T-cell (primary cell): ENCODE measurements around the gene IL1RAP. TPM values are rescaled to one million over a fixed set of nuclear protein-coding genes. Genes with fewer than 3 reads are reported as not detected.

Experiments used
- ATAC-seq, 4 experiments: fragments of 200-7000 bp in 3 of 4; fragments of 150-1000 bp in 1 of 4; cut with Tn5 transposase; replicated peaks in 1 of 4; 1 replicate in 3 of 4; 2 replicates in 1 of 4; pipeline ENCODE4 v1.10.0; 2021; ENCODE audit warnings: moderate library complexity in 3 of 4, mild to moderate bottlenecking in 2 of 4, moderate number of reproducible peaks in 1 of 4
- CTCF ChIA-PET, 2 donors: fragments of 300-600 bp; sonication (Branson Sonifier 250); formaldehyde crosslinking; loops; one replicate each; lab custom pipeline; 2022; ENCODE audit warnings: antibody characterized with exemption in 2 of 2; lab: Charles Lee
- POLR2A ChIA-PET, 2 donors: fragments of 300-600 bp; sonication (Branson Sonifier 250); formaldehyde crosslinking; loops; one replicate each; lab custom pipeline; 2022; ENCODE audit warnings: antibody characterized with exemption in 2 of 2; lab: Charles Lee
- DNase-seq, 35 experiments: peaks; one replicate each; pipeline versions ENCODE4 v3.0.0 to v3.0.0-alpha.2; 2013 to 2023
- H3K27ac ChIP-seq: one replicate; pipeline ENCODE4 v1.5.1; 2013; ENCODE audit warnings: low read length
- H3K27me3 ChIP-seq, 2 experiments: replicated peaks in 1 of 2; 1 replicate in 1 of 2; 2 replicates in 1 of 2; pipeline versions ENCODE4 v1.6.1 to v1.7.0; 2013; ENCODE audit warnings: low read length in 1 of 2, mixed read lengths in 1 of 2; ENCODE audit not compliant: control insufficient read depth in 2 of 2, insufficient read depth in 2 of 2; ENCODE audit errors: extremely low read depth in 1 of 2
- H3K36me3 ChIP-seq, 2 donors: 1 replicate in 1 of 2; 2 replicates in 1 of 2; pipeline versions ENCODE4 v1.6.1 to v1.7.0; 2013; ENCODE audit warnings: low read length in 1 of 2; ENCODE audit not compliant: control insufficient read depth in 2 of 2, insufficient read depth in 1 of 2; ENCODE audit errors: extremely low read depth in 1 of 2
- H3K4me1 ChIP-seq, 2 experiments: 1 replicate in 1 of 2; 2 replicates in 1 of 2; pipeline versions ENCODE4 v1.6.1 to v1.7.0; 2013; ENCODE audit warnings: low read length in 2 of 2, mixed read lengths in 1 of 2; ENCODE audit not compliant: insufficient read depth in 2 of 2, control insufficient read depth in 1 of 2; ENCODE audit errors: extremely low read depth in 1 of 2
- H3K4me3 ChIP-seq, 2 donors: 1 replicate in 1 of 2; 2 replicates in 1 of 2; pipeline versions ENCODE4 v1.5.1 to v1.7.0; 2013; ENCODE audit warnings: mild to moderate bottlenecking in 2 of 2, low read length in 1 of 2, moderate library complexity in 1 of 2; ENCODE audit not compliant: control insufficient read depth in 1 of 2; ENCODE audit errors: extremely low read depth in 1 of 2
- H3K9me3 ChIP-seq: 2 replicates; pipeline ENCODE4 v1.7.0; 2013
- H3K27ac Mint-ChIP-seq, 2 donors: one replicate each; pipeline ENCODE4 v1.8.0; 2020 to 2021; ENCODE audit warnings: mild to moderate bottlenecking in 2 of 2, mixed read lengths in 2 of 2
- H3K27me3 Mint-ChIP-seq, 2 donors: one replicate each; pipeline ENCODE4 v1.8.0; 2021 to 2022; ENCODE audit warnings: mixed read lengths in 2 of 2
- H3K36me3 Mint-ChIP-seq: one replicate; pipeline ENCODE4 v1.8.0; 2021; ENCODE audit warnings: mixed read lengths
- H3K4me1 Mint-ChIP-seq, 3 donors: one replicate each; pipeline ENCODE4 v1.8.0; 2020 to 2022; ENCODE audit warnings: mixed read lengths in 3 of 3, mild to moderate bottlenecking in 1 of 3
- H3K4me3 Mint-ChIP-seq, 3 donors: one replicate each; pipeline ENCODE4 v1.8.0; 2020 to 2022; ENCODE audit warnings: mild to moderate bottlenecking in 3 of 3, mixed read lengths in 3 of 3, moderate library complexity in 3 of 3
- H3K9me3 Mint-ChIP-seq, 3 donors: one replicate each; pipeline ENCODE4 v1.8.0; 2020 to 2022; ENCODE audit warnings: mixed read lengths in 3 of 3
- WGBS: methylation state at CpG from one replicate; pipeline ENCODE4 v1.1.5; 2013; ENCODE audit warnings: missing lambda C conversion rate; ENCODE audit not compliant: insufficient coverage; 5-methylcytosine and 5-hydroxymethylcytosine counted together
- total RNA-seq, 35 experiments: library from RNA in 6 of 35; stranded (reverse) in 6 of 35; fragments of 120-200 nt in 1 of 35; gene quantifications; one replicate each; pipeline versions ENCODE4 v1.2.1 to v1.2.4 and lab custom pipeline; 2013 to 2026

Gene IL1RAP
- total RNA-seq, 5 donors from 2014 or later (not counting 1 experiment from before 2014, with no cell fraction given): 8.6 to 14.5 (median 9.9) TPM

- Histone ChIP-seq H3K4me3 (no peak overlapping the region), H3K4me1 (no peaks in the 10 kb centered on the region), H3K27ac (no peak overlapping the region), H3K9me3 (no peaks in the 10 kb centered on the region), H3K27me3 (peaks cover 0 to 5% of the 10 kb centered on the region in 2 experiments), H3K36me3 (no peaks in the 10 kb centered on the region)
- H3K27me3 Mint-ChIP-seq: peaks cover 10 to 19% of the 10 kb centered on the region in 2 donors
- POLR2A ChIA-PET: interaction anchor here in 1 of 2 donors (0.6 kb wide), 1 partner anchor 137 kb away, joined by 3 read pairs; no protein-coding TSS in a partner anchor
- no peak for ATAC-seq
- no peak overlapping the region for H3K27ac Mint-ChIP-seq
- CTCF ChIA-PET: interaction anchor here in 1 of 2 donors (0.5 kb wide), 1 partner anchor 544 kb away, joined by 5 read pairs; no protein-coding TSS in a partner anchor
- H3K36me3 Mint-ChIP-seq: no peaks in the 10 kb centered on the region
- no peak for DNase-seq
- no peaks in the 10 kb centered on the region for H3K9me3 Mint-ChIP-seq
- no peaks in the 10 kb centered on the region for H3K4me1 Mint-ChIP-seq
- H3K4me3 Mint-ChIP-seq: no peak overlapping the region
- WGBS: 47% methylated on average over 2 of the region's 4 CpGs
Observed at GRCh38 chr3:190504354-190505125, 9.3 kb upstream of the IL1RAP start.

- Mint-ChIP-seq H3K4me3 (no peak overlapping the region), H3K36me3 (no peaks in the 10 kb centered on the region), H3K27me3 (peaks cover 10 to 19% of the 10 kb centered on the region in 2 donors), H3K9me3 (no peaks in the 10 kb centered on the region), H3K4me1 (no peaks in the 10 kb centered on the region), H3K27ac (no peak overlapping the region)
- no peak for DNase-seq
- Histone ChIP-seq H3K4me1 (no peaks in the 10 kb centered on the region), H3K36me3 (no peaks in the 10 kb centered on the region), H3K4me3 (no peak overlapping the region), H3K9me3 (no peaks in the 10 kb centered on the region), H3K27me3 (peaks cover 0 to 5% of the 10 kb centered on the region in 2 experiments), H3K27ac (no peak overlapping the region)
- ChIA-PET CTCF (no interaction called here), POLR2A (interaction anchor here in 1 of 2 donors (0.6 kb wide), 1 partner anchor 136 kb away, joined by 3 read pairs; no protein-coding TSS in a partner anchor)
- ATAC-seq: no peak
- 64% methylated on average over 2 of the region's 3 CpGs for WGBS
Observed at GRCh38 chr3:190505381-190506003, 8.4 kb upstream of the IL1RAP start.

- Histone ChIP-seq H3K9me3 (no peaks in the 10 kb centered on the region), H3K27ac (no peak overlapping the region), H3K4me1 (no peaks in the 10 kb centered on the region), H3K4me3 (no peak overlapping the region), H3K36me3 (no peaks in the 10 kb centered on the region), H3K27me3 (peaks cover 0 to 5% of the 10 kb centered on the region in 2 experiments)
- no peaks in the 10 kb centered on the region for H3K4me1 Mint-ChIP-seq
- ChIA-PET CTCF (no interaction called here), POLR2A (no interaction called here)
- no peak overlapping the region for H3K4me3 Mint-ChIP-seq
- DNase-seq (no peak), ATAC-seq (no peak)
- no peak overlapping the region for H3K27ac Mint-ChIP-seq
- H3K9me3 Mint-ChIP-seq: no peaks in the 10 kb centered on the region
- peaks cover 5 to 13% of the 10 kb centered on the region in 2 donors for H3K27me3 Mint-ChIP-seq
- no peaks in the 10 kb centered on the region for H3K36me3 Mint-ChIP-seq
- WGBS: no CpG with 5 or more reads among the region's 4 CpGs
Observed at GRCh38 chr3:190506271-190506670, 7.6 kb upstream of the IL1RAP start.

- no peaks in the 10 kb centered on the region for H3K9me3 ChIP-seq
- H3K27ac Mint-ChIP-seq: peak overlapping the region; percentile 94 to 97
Observed at GRCh38 chr3:190512666-190513065, 1.2 kb upstream of the IL1RAP start.

GRCh38 chr3:190514413-190515153 is 698 bp downstream of the IL1RAP start:
- peak overlapping the region; percentile 92 to 93 (median 93) for H3K4me3 Mint-ChIP-seq
- H3K27me3 ChIP-seq: no peaks in the 10 kb centered on the region
- WGBS: 0% methylated on average over 18 of the region's 29 CpGs
- peak in 1 of 4 experiments; percentile 6 for ATAC-seq
- H3K27ac Mint-ChIP-seq: peak overlapping the region; percentile 60 to 91
- H3K27me3 Mint-ChIP-seq: no peaks in the 10 kb centered on the region
- H3K4me3 ChIP-seq: peak overlapping the region; percentile 89 to 99
- peaks cover 31 to 41% (median 36%) of the 10 kb centered on the region in 3 donors for H3K4me1 Mint-ChIP-seq
- ChIA-PET POLR2A (interaction anchor here in 1 of 2 donors (0.6 kb wide), 1 partner anchor 34 kb away, joined by 4 read pairs; no protein-coding TSS in a partner anchor), CTCF (interaction anchor here (0.6 to 2.2 kb wide), 4 partner anchors 11 to 128 kb away, joined by 3 to 7 read pairs (median 4); partner anchors contain the start of gene TMEM207 (in 1 of the 2))
- no peaks in the 10 kb centered on the region for H3K9me3 ChIP-seq
- DNase-seq: peak in 31 of 35 experiments; percentile 4 to 56 (median 15)
- peaks cover 8 to 18% of the 10 kb centered on the region in 2 experiments for H3K4me1 ChIP-seq
- peak overlapping the region; percentile 65 for H3K27ac ChIP-seq
- no peaks in the 10 kb centered on the region for H3K36me3 ChIP-seq
- H3K9me3 Mint-ChIP-seq: peaks cover 0 to 4% (median 0%) of the 10 kb centered on the region in 3 donors
- peaks cover 12% of the 10 kb centered on the region for H3K36me3 Mint-ChIP-seq

More at GRCh38 chr3:190512666-190513065, 1.2 kb upstream of the IL1RAP start:
- ChIA-PET POLR2A (no interaction called here), CTCF (no interaction called here)
- H3K36me3 ChIP-seq: no peaks in the 10 kb centered on the region
- H3K27me3 ChIP-seq: no peaks in the 10 kb centered on the region
- H3K27ac ChIP-seq: peak overlapping the region; percentile 85
- Mint-ChIP-seq H3K4me1 (peaks cover 26 to 41% (median 36%) of the 10 kb centered on the region in 3 donors), H3K4me3 (peak overlapping the region; percentile 92 to 93 (median 93)), H3K36me3 (no peaks in the 10 kb centered on the region), H3K27me3 (no peaks in the 10 kb centered on the region), H3K9me3 (no peaks in the 10 kb centered on the region)
- 83% methylated on average over 3 of the region's 3 CpGs for WGBS
- no peak for ATAC-seq
- peaks cover 8 to 18% of the 10 kb centered on the region in 2 experiments for H3K4me1 ChIP-seq
- H3K4me3 ChIP-seq: peak overlapping the region in 1 of 2 donors; percentile 89
- DNase-seq: no peak
